Stimulated activated CD4-positive, alpha-beta T cell treated with anti-CD3 and anti-CD28 coated beads, Interleukin-4, amount 100 ng/mL, for 24 hours (primary cell): Measurements from ENCODE around the gene CATSPERZ.

Experiments
- DNase-seq: peaks from one replicate; pipeline ENCODE4 v3.0.0-alpha.2; 2020

CATSPERZ gene

DNA sequence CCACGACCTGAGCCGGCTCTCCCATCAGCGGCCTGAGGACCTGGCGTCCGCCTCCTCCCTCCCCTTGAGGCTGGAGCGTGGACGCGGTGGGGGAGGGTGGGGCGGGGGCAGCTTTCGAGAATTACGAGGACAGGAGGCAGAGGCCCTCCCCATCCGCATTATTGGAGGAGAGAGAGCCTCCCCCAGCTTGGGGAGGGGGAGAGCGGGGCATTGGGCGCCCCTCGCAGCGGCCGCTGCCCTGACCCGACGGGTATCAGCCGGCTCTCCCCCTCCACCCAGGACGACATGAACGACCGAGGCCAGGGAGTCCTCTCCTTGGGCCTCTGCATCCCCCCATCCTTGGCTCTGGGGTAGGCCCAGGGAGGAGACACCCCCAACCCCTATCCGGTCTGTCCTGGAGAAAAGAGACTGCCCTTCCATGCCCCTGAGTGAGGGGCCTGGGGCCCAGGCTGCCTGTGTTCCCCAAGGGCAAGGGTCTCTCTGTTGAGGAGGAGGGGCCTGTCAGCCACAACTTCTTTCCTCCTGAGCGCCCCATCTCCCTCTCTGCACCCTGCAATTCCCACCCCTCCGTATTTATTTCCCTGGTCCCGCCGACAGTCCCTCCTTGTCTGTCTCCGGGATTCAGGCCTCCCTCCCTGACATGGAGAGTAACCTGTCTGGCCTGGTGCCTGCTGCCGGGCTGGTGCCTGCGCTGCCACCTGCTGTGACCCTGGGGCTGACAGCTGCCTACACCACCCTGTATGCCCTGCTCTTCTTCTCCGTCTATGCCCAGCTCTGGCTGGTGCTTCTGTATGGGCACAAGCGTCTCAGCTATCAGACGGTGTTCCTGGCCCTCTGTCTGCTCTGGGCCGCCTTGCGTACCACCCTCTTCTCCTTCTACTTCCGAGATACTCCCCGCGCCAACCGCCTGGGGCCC is 14.0 kb upstream of the CATSPERZ start:
- no peak for DNase-seq

DNA sequence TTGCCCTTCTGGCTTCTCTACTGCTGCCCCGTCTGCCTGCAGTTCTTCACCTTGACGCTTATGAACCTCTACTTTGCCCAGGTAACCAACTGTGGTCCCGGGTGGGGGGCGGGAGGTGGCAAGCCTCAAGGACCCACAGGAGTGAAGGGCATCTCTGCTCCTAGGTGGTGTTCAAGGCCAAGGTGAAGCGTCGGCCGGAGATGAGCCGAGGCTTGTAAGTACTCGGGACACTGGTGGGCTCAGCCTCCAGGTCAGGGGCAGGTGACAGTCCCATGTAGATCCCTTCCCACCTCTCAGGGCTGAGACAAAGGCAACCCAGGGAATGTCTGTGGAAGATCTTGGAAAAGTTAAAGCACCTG is 13.4 kb upstream of the CATSPERZ start:
- DNase-seq = no peak

DNA sequence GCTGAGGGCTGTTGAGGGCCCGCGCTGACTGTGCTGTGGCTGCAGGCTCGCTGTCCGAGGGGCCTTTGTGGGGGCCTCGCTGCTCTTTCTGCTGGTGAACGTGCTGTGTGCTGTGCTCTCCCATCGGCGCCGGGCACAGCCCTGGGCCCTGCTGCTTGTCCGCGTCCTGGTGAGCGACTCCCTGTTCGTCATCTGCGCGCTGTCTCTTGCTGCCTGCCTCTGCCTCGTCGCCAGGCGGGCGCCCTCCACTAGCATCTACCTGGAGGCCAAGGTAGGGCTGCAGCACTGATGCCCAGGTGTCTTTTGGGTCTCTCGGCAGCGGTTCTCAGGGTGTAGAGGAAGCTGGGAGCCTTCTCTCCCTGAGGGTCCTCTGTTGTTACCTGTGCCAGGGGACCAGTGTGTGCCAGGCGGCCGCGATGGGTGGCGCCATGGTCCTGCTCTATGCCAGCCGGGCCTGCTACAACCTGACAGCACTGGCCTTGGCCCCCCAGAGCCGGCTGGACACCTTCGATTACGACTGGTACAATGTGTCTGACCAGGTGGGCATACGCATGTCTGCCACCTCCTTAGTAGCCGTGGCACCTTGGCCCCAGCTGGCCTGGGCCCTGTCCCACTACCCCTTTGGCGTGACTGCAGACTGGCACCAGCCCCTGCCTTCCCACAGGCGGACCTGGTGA is 12.3 kb upstream of the CATSPERZ start:
- DNase-seq = no peak

DNA sequence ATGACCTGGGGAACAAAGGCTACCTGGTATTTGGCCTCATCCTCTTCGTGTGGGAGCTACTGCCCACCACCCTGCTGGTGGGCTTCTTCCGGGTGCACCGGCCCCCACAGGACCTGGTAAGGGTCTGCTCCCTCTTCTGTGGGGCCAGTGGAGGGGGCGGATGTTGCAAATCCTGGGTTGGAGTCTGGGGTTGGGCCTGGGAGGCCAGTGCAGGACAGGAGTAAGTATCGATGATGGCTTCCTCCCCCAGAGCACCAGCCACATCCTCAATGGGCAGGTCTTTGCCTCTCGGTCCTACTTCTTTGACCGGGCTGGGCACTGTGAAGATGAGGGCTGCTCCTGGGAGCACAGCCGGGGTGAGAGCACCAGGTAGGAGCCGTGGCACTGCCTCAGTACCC is 11.8 kb upstream of the CATSPERZ start:
- no peak for DNase-seq

DNA sequence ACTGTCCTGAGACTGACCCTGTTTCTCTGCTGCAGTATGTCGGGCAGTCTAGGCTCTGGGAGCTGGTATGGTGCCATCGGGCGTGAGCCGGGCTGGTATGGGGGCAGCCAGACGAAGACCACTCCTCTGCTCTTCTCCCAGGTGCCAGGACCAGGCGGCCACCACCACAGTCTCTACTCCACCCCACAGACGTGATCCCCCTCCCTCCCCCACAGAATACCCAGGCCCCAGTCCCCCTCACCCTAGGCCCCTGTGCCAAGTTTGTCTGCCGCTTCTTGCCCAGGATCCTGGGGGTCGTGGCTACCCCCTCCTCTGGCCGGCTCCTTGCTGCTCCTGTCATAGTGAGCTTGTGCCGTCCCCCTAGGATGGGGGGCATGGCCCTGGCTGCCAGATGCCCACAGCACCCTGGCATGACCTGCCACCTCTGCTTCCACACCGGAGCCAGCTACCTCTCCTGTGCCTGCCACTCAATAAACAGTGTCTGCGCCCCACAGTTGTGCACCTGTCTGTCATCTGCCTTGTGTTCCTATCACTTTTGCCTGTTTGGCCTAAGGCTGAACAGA is 11.1 kb upstream of the CATSPERZ start:
- no peak for DNase-seq

DNA sequence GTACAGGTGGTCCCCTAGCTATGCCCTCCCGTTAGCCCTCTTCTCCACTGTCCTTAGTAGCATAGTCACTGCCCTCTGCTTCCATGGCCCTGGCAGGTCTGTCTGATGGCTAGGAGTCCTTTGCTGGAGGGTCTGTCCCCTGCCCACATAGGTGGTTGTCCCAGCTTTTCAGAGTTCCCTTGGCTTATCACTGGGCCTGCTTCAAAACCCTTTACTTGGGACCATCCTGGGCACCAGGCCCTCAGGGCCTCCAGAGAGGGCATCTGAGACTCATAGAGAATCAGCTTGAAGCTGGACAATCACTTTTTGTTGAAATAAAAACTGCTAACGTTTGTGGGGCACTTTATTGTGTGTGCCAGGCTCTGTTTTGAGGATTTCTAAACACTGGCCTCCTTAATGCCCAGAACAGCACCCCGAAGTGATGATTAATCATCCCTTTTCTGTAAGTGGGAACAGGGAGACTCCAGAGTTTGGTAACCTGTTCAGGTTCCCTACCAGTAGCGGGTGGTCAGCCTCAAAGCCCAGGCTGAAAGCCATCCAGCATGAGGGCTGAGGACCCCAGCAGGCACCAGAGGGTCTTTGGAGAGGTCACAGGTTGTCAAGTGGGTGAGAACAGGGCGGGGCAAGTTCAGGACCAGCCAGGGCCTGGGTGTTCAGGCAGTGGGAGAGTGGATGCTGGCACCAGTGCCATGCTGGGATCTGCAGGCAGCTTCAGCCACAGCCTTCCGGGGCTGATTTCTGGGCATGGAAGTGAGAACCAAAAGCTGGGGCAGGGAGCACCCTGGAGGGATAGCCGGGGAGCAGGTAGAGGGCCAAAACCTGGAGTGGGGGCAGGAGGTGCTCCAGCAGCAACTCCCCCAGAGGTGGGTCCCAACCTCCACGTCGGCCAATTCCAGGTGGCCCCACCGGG is 9.6 kb upstream of the CATSPERZ start:
- no peak for DNase-seq

DNA sequence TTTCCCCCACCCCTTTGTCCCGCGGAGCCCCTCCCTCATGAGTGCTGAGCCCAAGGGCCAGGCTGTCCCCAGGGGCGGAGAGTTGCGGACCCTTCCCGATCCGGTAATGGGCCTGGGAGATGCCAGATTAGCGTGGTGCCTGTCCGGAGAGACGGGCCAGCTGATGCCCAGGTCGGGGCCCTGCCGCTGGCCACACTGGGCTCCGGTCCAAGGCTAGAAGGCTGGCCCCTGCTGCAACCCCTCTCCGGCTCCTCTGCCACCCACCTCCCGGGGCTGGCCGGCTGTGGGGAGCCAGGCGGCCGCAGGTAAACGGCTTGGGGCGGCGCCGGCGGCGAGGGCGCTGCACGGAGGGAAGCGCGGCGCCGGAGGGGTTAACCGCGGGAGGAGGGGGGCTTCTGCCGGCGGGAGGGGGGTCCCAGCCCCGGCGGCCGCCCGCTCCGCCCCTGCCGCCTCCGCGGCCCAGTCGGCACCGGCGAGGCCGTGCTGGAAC is 8.9 kb upstream of the CATSPERZ start, which contains the start of gene KCNK4:
TSS of gene KCNK4 (plus strand) at position 41 of the 490 bp plus-strand sequence. CDS start 1,717 bp downstream, outside the sequence.
- no peak for DNase-seq

DNA sequence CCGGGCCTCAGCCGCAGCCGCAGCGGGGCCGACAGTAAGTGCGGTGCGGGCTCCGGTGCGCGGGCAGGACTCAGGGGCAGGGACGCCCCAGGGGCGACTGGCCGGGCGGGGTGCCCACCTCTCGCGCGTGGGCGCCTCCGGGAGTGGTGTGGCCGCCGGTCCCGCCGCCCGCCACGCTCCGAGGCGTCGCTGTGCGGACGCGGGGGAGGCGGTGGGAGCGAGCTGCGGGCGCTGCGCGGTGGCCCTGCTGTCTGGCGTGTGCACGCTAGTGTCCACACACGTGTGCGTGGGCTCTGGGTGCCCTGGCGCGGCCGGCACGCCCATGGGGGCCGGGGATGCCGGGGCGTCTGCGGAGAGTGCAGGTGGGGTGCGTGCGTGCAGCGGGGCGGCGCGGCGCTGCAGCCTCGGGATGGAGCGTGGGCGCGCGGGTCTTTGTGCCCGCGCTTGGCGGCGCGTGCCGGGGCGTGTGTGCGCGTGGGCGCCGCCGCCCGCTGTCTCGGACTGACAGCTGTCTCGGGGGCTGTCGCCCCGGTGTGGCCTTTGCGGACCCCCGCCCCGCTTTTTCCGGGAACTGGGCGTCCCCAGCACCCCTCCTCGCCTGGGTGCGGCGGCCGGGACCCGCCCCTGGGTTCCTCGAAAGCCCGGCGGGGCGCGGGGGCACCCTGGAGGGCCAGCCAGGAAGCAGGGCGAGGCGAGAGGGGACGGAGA is 8.3 kb upstream of the CATSPERZ start:
- no peak for DNase-seq

DNA sequence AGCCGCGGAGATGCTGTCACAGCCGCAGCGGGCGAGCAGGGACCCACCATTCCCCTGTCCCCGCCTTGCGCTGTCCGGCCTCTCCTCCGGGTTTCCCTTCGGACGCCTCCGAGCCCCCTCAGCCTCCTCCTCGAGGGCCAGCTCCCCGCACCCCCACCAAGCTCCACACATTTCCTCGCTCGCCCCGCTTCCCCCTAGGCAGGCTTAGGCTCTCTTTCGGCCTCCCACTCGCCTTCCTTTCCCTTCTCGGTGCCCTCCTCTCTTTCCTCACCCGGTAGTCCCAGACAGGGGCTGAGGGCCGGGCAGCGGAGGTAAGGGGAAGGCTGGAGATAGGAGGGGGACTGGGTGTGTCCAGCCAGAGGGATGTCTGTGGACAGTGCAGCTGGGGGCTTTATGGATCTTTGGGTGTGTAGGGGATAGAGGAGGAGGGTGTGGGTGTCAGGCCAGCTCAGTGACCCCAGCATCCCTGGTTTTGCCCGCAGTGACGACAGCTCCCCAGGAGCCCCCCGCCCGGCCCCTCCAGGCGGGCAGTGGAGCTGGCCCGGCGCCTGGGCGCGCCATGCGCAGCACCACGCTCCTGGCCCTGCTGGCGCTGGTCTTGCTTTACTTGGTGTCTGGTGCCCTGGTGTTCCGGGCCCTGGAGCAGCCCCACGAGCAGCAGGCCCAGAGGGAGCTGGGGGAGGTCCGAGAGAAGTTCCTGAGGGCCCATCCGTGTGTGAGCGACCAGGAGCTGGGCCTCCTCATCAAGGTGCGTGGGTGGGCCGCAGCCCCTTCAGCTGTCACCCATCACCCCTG is 7.5 kb upstream of the CATSPERZ start:
- no peak for DNase-seq

DNA sequence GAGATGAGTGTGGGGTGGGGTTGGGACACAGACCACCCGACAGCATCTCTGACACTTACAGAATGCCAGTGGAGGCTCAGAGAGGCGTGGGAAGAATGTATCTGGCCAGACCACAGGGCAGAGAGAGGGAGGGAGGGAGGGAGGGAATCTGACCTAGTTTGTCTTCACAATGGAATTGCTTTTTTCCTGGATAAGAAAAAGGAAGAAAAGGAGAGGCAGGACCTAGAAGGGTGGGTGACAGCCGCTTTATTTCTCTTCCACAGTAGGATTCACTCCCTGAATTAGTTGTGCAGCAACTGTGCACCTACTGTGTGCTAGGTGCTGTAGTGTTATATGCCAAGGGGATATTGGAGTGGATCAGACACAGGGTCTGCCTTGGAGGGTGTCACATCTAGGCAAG is 5.4 kb upstream of the CATSPERZ start:
- no peak for DNase-seq

DNA sequence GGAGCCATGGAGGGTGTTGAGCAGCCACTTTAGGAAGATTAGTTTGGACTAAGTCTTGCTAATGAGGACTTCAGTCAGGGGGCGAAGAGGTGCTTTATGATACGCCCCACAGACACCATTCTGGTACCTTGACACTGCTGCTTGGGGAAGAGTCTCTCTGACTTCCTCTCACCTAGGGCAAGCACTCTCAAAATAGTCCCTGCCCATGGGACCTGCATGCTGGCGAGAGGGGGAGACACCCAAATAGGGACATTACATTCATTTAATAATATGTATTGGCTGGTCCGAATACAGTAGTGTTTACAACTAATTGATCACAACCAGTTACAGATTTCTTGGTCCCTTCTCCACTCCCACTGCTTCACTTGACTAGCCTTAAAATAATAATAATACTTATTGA is 4.4 kb upstream of the CATSPERZ start:
- no peak for DNase-seq

DNA sequence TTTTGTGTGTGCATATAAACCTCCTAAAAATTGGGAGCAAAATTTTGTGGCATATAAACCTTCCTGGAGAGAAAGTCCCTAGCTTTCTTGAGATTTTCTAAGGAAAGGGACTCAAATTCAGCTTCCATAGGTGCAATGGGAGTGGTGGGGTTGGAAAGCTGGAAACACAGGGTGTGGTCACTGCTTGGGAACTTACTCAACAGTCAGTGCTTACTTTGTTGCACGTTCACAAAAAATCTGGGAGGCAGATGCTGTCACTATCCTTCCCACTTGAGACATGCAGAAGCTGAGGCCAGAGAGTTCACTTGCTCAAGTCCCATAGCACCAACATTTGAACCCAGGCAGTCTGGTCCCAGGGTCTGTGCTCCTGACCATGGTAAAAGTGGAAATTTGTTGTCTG is 3.9 kb upstream of the CATSPERZ start:
- no peak for DNase-seq

DNA sequence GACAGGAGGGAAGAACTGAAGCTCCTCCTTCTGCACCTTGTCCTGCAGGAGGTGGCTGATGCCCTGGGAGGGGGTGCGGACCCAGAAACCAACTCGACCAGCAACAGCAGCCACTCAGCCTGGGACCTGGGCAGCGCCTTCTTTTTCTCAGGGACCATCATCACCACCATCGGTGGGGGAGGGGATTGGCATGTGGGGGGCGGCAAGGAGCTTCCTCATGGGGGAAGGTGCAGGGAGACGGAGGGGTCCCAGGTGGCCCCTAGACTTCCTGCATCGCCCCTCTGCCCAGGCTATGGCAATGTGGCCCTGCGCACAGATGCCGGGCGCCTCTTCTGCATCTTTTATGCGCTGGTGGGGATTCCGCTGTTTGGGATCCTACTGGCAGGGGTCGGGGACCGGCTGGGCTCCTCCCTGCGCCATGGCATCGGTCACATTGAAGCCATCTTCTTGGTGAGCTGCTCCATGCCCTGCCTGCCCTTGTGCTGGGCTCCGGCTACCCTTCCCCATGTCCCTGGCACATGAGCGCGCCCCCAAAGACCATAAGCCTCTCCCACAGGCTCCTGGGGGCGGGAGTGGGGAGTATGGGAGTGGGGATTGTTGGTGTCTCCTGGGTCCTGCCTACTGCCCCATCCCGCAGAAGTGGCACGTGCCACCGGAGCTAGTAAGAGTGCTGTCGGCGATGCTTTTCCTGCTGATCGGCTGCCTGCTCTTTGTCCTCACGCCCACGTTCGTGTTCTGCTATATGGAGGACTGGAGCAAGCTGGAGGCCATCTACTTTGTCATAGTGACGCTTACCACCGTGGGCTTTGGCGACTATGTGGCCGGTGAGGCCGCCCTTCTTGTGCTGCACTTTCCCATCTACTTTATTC is 3.1 kb upstream of the CATSPERZ start:
- DNase-seq = no peak

DNA sequence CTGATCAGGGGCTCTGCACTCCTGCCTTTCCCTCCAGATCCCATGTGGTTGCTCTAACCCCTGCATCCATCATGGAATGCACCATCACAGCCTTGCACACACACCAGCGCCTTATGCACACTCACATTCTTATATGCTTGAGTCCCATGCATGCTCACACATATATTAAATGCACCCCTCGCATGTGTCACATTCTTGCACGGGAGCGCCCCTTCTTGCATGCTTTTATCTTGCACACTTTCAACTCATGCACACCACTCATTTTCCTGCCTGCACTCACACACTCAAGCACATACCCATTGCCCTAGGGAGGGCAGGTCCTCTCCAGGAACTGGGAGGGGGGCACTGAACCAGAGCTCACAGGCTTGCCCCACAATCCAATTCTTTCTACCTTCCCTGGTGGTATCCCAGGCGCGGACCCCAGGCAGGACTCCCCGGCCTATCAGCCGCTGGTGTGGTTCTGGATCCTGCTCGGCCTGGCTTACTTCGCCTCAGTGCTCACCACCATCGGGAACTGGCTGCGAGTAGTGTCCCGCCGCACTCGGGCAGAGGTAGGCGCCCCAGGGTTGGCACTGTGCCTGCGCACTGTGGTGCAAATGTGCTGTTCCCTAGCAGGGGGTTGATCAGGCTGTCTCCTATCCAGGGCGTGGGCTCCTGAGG is 2.3 kb upstream of the CATSPERZ start:
- no peak for DNase-seq

DNA sequence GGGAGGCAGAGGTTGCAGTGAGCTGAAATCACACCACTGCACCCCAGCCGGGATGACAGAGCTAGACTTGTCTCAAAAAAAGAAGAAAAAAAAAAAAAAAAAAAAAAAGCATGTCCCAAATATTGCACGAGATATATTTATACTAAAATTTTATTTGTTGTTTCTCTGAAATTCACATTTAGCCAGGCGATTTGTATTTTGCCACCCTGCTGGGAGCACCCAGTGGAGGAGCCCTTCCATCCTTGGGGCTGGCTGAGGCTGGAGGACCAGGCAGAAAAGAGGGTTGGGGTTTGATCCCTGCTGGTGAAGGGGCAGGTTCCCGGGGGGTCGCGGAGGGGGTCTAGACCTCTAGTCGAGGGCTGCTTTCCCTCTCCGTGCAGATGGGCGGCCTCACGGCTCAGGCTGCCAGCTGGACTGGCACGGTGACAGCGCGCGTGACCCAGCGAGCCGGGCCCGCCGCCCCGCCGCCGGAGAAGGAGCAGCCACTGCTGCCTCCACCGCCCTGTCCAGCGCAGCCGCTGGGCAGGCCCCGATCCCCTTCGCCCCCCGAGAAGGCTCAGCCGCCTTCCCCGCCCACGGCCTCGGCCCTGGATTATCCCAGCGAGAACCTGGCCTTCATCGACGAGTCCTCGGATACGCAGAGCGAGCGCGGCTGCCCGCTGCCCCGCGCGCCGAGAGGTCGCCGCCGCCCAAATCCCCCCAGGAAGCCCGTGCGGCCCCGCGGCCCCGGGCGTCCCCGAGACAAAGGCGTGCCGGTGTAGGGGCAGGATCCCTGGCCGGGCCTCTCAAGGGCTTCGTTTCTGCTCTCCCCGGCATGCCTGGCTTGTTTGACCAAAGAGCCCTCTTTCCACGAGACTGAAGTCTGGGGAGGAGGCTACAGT is 952 bp upstream of the CATSPERZ start:
- no peak for DNase-seq

DNA sequence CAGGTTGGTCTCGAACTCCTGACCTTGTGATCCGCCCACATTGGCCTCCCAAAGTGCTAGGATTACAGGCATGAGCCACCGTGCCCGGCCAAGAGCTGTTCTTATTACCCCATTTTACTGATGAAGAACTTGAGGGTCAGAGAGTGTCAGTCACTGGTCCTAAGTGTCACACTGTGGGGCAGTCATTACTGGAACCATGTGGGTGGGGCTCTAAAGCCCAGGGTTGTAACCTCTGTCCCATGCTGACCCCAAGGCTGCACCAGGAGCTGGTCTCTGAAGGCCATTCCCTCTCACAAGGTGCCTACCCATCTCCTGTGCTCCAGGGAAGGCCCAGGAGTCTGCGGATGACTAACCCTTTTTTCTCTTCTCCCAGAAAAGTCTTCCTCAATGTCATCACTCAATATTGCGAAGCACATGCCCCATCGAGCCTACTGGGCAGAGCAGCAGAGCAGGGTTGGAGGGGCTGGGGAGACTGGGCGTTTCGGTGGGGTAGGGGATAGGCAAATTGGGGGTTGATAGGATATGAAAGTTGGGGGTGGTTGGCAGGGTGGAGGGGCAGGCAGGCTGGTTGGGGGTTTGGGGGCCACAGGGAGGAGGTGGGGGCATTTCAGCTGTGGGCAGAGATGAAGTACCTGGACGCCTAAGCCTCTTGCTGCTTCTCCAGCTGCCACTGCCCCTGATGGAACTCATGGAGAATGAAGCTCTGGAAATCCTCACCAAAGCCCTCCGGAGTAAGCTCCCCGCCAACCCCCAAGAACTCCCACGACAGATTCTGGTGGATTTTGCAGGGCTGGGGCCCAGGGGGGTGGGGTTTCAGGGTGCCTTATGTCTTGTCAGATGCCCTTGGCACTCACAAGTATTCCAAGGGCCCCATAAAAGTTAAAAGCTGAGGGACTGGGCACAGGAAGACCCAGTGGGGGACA is 3.2 kb downstream of the CATSPERZ start:
- no peak for DNase-seq

DNA sequence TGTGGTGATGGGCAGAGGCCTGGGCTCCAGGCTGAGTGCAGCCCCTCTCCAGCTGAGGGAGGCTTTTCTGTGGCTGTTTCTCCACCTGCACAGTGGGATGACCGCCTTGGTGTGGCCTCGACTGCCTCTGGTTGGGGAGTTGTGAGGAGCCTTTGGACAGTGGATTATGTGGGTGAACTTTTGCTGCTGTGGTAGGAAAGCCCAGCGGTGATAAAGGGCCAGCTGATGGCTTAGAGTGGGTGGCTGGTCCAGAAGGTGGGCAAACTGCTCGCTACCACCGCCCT is 3.8 kb downstream of the CATSPERZ start:
- no peak for DNase-seq
